HepG2 (cell line): ENCODE data around the gene FANCG. TPM values are rescaled to one million over a fixed set of nuclear protein-coding genes. Genes with fewer than 3 reads are reported as not detected.

Experiments
- BCL6 ChIP-seq: IDR thresholded peaks from 2 replicates; pipeline ENCODE4 v1.6.1; 2016; ENCODE audit warnings: missing genetic modification reagents, missing compliant biosample characterization
- KAT7 ChIP-seq: IDR thresholded peaks from 2 replicates; pipeline ENCODE4 v1.6.1; 2018; ENCODE audit warnings: borderline replicate concordance, missing compliant biosample characterization
- MEIS1 ChIP-seq: sonication (generic); formaldehyde crosslinking; IDR thresholded peaks from 2 replicates; pipeline ENCODE4 v1.9.0; 2021; ENCODE audit warnings: mild to moderate bottlenecking, missing genetic modification reagents, moderate library complexity, borderline replicate concordance
- MXI1 ChIP-seq: IDR thresholded peaks from 3 replicates; pipeline ENCODE4 v1.6.1; 2012; ENCODE audit warnings: low read depth, low read length, inconsistent platforms, borderline replicate concordance
- REXO4 ChIP-seq: sonication (generic); formaldehyde crosslinking; IDR thresholded peaks from 2 replicates; pipeline ENCODE4 v1.8.0; 2022; ENCODE audit warnings: missing genetic modification reagents, mild to moderate bottlenecking, borderline replicate concordance
- SETDB1 ChIP-seq: sonication (generic); formaldehyde crosslinking; IDR thresholded peaks from 2 replicates; pipeline ENCODE4 v1.5.1; 2020; ENCODE audit warnings: missing genetic modification reagents, mild to moderate bottlenecking, borderline replicate concordance
- SRSF9 ChIP-seq: fragments of 200-400 bp; formaldehyde crosslinking; IDR thresholded peaks from 2 replicates; pipeline ENCODE4 v1.6.1; 2018; ENCODE audit warnings: borderline replicate concordance, mild to moderate bottlenecking, low read depth, low read length; ENCODE audit not compliant: insufficient read depth, poor library complexity, severe bottlenecking
- ZFYVE20 ChIP-seq: sonication (generic); formaldehyde crosslinking; IDR thresholded peaks from 2 replicates; pipeline ENCODE4 v1.8.0; 2023; ENCODE audit warnings: low read depth, mild to moderate bottlenecking, moderate library complexity, missing genetic modification reagents, borderline replicate concordance
- ZNF180 ChIP-seq: sonication (generic); formaldehyde crosslinking; IDR thresholded peaks from 2 replicates; pipeline ENCODE4 v1.4.0; 2020; ENCODE audit warnings: low read depth, missing genetic modification reagents, borderline replicate concordance
- ZNF253 ChIP-seq: sonication (generic); formaldehyde crosslinking; IDR thresholded peaks from 2 replicates; pipeline ENCODE4 v1.8.0; 2022; ENCODE audit warnings: mild to moderate bottlenecking, missing genetic modification reagents, borderline replicate concordance
- ZNF292 ChIP-seq: sonication (generic); formaldehyde crosslinking; IDR thresholded peaks from 2 replicates; pipeline ENCODE4 v1.8.1; 2022; ENCODE audit warnings: mild to moderate bottlenecking, low read depth, missing genetic modification reagents, borderline replicate concordance
- ZNF33B ChIP-seq: sonication (generic); formaldehyde crosslinking; IDR thresholded peaks from 2 replicates; pipeline ENCODE4 v1.5.1; 2020; ENCODE audit warnings: mild to moderate bottlenecking, missing genetic modification reagents
- ZNF557 ChIP-seq: sonication (generic); formaldehyde crosslinking; IDR thresholded peaks from 2 replicates; pipeline ENCODE4 v1.4.0; 2020; ENCODE audit warnings: missing genetic modification reagents
- ZNF678 ChIP-seq: sonication (generic); formaldehyde crosslinking; IDR thresholded peaks from 2 replicates; pipeline ENCODE4 v1.4.0; 2020; ENCODE audit warnings: mild to moderate bottlenecking, missing genetic modification reagents
- ZNF737 ChIP-seq: sonication (generic); formaldehyde crosslinking; IDR thresholded peaks from 2 replicates; pipeline ENCODE4 v1.5.0; 2020; ENCODE audit warnings: missing genetic modification reagents, mild to moderate bottlenecking, borderline replicate concordance
- polyA plus RNA-seq, 8 experiments: library from polyadenylated mRNA; depleted of rRNA in 3 of 8; stranded (reverse) in 7 of 8; unstranded in 1 of 8; fragments of >200 nt; fragmentation: Illumina TruSeq in 4 of 8; extraction: Trizol in 4 of 8; gene quantifications; 2 replicates each; pipeline versions ENCODE4 v1.2.1 to v1.2.3, GENCODE V29; 2011 to 2016; ENCODE audit warnings: low read depth in 4 of 8, missing spikeins in 1 of 8, mixed read lengths in 1 of 8; ENCODE audit not compliant: insufficient read depth in 1 of 8
- total RNA-seq, 5 experiments: library from RNA; depleted of rRNA; stranded (reverse); fragments of >200 nt; fragmentation: Illumina TruSeq; extraction: Trizol; gene quantifications; 2 replicates each; pipeline ENCODE4 v1.2.3, GENCODE V29; 2016; ENCODE audit warnings: low read depth in 1 of 5
- TF ChIP-seq, protein P1 (sequence below): sonication (generic); formaldehyde crosslinking; IDR thresholded peaks from 2 replicates; pipeline ENCODE4 v1.4.0; 2020; ENCODE audit warnings: missing genetic modification reagents, borderline replicate concordance
- TF ChIP-seq, protein P2 (sequence below): sonication (generic); formaldehyde crosslinking; IDR thresholded peaks from 2 replicates; pipeline ENCODE4 v1.5.0; 2020; ENCODE audit warnings: missing genetic modification reagents
- TF ChIP-seq, protein P3 (sequence below): sonication (generic); formaldehyde crosslinking; IDR thresholded peaks from 2 replicates; pipeline ENCODE4 v1.5.1; 2020; ENCODE audit warnings: missing genetic modification reagents, mild to moderate bottlenecking, borderline replicate concordance
- TF ChIP-seq, protein P4 (sequence below): sonication (generic); formaldehyde crosslinking; IDR thresholded peaks from 2 replicates; pipeline ENCODE4 v1.9.0; 2021; ENCODE audit warnings: missing genetic modification reagents, borderline replicate concordance

Gene FANCG
- total and polyA plus RNA-seq, 2 of the 13 experiments (the other 11 are each of a cell fraction or from before 2014, with no cell fraction given) = 14.4 to 45.1 TPM

DNA sequence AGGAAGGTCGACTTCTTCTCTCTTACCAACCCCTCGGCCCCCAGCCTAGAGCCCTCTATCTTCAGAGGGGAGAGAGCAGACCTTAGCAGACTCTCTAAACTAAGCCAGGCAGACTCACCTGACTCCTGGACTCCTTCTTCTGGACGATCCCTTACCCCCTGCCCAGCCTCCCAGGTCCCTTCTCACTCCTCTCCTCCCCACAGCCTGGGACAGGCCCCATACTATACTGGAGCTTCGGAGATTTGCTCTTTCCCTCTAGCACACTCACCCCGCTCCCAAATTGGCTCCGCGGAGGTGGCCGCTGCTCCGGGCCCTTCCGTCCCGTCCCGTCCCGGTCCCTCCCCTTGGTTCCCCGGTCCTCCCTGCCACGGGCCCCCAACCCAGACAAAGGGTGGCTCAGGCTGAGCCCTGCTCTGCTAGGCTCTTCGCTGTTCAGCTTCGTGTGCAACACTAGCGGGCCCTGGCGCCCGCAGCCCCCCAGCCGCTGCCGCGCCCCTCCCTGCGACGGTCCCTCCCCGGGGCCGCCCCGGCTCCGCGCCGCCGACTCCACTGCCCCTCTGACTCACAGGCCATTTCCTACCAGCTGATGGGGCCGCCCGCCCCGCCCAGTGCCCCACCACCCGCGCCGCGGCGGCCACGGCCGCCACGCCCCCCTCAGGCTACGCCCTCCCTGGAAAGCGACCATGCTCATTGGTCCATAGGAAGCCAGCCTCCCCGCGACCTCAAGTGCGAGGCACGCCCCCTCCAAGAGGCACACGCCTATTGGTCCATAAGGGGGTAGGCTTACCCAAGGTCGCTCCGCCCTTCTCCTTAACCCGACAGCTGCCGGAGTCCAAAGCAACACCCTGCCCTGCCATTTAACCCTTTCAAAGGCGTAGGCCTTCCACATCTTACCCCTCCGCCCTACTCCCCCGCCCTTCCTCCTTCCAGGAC lies 31.5 kb upstream of the FANCG start (continued):
- TF ChIP-seq ZNF557 (no peak), ZNF180 (CRISPR knock-in tag) (no peak), MEIS1 (CRISPR knock-in tag) (no peak), KAT7 (CRISPR knock-in tag) (no peak), SRSF9 (no peak), ZNF678 (CRISPR knock-in tag) (no peak), SETDB1 (CRISPR knock-in tag) (no peak), REXO4 (no peak), ZFYVE20 (CRISPR knock-in tag) (no peak), ZNF33B (CRISPR knock-in tag) (no peak), ZNF737 (CRISPR knock-in tag) (no peak), BCL6 (CRISPR knock-in tag) (no peak), MXI1 (peak; percentile 68; the same call in 1 of the 3 replicates), ZNF253 (CRISPR knock-in tag) (no peak), ZNF292 (CRISPR knock-in tag) (no peak)
- TF ChIP-seq, protein P1, sequence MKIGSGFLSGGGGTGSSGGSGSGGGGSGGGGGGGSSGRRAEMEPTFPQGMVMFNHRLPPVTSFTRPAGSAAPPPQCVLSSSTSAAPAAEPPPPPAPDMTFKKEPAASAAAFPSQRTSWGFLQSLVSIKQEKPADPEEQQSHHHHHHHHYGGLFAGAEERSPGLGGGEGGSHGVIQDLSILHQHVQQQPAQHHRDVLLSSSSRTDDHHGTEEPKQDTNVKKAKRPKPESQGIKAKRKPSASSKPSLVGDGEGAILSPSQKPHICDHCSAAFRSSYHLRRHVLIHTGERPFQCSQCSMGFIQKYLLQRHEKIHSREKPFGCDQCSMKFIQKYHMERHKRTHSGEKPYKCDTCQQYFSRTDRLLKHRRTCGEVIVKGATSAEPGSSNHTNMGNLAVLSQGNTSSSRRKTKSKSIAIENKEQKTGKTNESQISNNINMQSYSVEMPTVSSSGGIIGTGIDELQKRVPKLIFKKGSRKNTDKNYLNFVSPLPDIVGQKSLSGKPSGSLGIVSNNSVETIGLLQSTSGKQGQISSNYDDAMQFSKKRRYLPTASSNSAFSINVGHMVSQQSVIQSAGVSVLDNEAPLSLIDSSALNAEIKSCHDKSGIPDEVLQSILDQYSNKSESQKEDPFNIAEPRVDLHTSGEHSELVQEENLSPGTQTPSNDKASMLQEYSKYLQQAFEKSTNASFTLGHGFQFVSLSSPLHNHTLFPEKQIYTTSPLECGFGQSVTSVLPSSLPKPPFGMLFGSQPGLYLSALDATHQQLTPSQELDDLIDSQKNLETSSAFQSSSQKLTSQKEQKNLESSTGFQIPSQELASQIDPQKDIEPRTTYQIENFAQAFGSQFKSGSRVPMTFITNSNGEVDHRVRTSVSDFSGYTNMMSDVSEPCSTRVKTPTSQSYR (CRISPR knock-in tag) = no peak
- TF ChIP-seq, protein P2, sequence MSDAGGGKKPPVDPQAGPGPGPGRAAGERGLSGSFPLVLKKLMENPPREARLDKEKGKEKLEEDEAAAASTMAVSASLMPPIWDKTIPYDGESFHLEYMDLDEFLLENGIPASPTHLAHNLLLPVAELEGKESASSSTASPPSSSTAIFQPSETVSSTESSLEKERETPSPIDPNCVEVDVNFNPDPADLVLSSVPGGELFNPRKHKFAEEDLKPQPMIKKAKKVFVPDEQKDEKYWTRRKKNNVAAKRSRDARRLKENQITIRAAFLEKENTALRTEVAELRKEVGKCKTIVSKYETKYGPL (CRISPR knock-in tag) = no peak
- TF ChIP-seq, protein P3, sequence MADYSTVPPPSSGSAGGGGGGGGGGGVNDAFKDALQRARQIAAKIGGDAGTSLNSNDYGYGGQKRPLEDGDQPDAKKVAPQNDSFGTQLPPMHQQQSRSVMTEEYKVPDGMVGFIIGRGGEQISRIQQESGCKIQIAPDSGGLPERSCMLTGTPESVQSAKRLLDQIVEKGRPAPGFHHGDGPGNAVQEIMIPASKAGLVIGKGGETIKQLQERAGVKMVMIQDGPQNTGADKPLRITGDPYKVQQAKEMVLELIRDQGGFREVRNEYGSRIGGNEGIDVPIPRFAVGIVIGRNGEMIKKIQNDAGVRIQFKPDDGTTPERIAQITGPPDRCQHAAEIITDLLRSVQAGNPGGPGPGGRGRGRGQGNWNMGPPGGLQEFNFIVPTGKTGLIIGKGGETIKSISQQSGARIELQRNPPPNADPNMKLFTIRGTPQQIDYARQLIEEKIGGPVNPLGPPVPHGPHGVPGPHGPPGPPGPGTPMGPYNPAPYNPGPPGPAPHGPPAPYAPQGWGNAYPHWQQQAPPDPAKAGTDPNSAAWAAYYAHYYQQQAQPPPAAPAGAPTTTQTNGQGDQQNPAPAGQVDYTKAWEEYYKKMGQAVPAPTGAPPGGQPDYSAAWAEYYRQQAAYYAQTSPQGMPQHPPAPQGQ (CRISPR knock-in tag) = no peak
- TF ChIP-seq, protein P4, sequence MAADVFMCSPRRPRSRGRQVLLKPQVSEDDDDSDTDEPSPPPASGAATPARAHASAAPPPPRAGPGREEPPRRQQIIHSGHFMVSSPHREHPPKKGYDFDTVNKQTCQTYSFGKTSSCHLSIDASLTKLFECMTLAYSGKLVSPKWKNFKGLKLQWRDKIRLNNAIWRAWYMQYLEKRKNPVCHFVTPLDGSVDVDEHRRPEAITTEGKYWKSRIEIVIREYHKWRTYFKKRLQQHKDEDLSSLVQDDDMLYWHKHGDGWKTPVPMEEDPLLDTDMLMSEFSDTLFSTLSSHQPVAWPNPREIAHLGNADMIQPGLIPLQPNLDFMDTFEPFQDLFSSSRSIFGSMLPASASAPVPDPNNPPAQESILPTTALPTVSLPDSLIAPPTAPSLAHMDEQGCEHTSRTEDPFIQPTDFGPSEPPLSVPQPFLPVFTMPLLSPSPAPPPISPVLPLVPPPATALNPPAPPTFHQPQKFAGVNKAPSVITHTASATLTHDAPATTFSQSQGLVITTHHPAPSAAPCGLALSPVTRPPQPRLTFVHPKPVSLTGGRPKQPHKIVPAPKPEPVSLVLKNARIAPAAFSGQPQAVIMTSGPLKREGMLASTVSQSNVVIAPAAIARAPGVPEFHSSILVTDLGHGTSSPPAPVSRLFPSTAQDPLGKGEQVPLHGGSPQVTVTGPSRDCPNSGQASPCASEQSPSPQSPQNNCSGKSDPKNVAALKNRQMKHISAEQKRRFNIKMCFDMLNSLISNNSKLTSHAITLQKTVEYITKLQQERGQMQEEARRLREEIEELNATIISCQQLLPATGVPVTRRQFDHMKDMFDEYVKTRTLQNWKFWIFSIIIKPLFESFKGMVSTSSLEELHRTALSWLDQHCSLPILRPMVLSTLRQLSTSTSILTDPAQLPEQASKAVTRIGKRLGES (CRISPR knock-in tag) = no peak
